ENCODE data around the gene RDX.

Gene RDX

DNA sequence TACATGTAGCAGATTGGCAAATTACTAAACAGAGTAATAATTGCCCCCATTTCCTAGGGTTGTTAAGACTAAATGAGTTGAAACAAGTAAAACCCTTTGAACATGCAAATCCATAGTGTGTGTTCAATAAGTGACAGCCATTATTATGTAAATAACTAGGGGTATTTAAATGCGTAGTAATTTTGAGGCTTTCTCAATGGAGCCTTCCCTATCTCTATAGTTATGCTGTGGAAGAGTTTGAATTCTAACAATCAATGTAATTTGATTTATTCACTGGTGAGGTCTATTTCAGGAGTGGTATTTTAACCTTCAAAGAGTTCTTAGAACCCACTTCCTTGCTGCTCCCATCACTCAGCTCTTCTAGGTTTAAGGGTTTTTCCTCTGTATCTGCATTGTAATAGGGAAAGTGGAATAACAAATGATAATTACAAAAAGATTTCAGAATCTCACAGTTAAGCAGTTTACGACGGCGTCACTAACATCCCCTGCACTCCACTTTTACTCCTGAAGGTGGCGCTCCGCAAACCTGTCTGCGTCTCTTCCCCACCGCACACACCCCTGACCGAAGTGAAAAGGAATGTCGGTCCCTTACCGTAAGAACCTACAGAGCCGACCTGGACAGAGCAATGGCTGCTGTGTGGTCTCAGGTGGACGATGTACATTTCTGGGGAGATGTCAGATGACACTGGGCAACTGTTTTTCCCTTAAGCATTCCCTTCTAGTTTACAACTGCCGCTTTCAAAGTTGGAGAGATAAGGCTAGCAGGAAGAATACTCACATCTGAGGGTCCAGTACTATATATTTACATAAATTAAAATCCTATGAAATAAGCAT is 122.4 kb downstream of the RDX start:
- peak; percentile 7 to 34 for DNase-seq (ENCODE audit: low read depth in 1 of 2, low spot score in 1 of 2)

DNA sequence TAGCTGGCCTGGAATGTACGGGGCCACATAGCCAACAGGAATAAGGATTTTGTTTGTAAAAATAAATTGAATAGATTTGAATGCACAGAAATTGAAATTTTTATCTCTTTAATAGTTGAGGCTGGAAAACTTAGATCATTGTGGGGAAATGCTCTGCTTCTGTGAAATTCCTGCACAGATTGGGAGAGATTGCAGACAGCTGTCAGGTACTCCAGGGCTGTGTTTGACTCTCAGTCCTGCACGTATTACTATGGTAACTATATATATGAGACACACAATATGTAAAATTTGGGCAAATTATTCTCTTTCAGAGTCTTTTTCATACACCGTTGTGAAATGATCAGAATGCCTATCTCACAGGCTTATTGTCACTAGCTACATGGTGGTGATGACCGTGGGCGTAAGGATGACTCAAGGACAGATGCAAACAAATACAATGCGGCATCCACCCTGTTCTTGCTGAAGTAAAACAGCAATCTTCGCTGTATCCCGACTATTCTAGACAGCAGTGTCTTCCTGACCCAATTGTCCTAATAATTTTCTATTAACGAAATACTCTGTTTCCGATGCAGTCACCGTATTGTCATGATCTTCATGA is 123.8 kb downstream of the RDX start:
- no peak for DNase-seq (ENCODE audit: low read depth in 1 of 2, low spot score in 1 of 2)

DNA sequence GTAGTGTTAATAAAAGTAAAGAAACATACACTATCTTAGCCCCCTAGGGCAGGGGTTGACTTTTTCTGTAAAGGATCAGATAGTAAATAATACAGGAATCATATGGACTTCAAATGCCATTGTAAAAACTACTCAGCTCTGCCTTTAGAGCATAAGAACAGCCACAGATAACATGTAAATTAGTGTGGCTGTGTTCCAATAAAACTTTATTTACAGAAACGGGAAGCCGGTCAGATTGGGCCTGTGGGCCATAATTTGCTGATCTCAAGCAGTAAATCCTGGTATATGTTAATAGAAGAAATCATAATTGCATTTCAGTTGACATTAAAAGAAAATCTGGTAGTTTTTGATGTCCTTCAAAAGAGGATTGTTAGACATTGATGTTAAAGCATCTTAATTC is 126.7 kb downstream of the RDX start:
- DNase-seq (ENCODE audit: low read depth in 1 of 2, low spot score in 1 of 2), result no peak

DNA sequence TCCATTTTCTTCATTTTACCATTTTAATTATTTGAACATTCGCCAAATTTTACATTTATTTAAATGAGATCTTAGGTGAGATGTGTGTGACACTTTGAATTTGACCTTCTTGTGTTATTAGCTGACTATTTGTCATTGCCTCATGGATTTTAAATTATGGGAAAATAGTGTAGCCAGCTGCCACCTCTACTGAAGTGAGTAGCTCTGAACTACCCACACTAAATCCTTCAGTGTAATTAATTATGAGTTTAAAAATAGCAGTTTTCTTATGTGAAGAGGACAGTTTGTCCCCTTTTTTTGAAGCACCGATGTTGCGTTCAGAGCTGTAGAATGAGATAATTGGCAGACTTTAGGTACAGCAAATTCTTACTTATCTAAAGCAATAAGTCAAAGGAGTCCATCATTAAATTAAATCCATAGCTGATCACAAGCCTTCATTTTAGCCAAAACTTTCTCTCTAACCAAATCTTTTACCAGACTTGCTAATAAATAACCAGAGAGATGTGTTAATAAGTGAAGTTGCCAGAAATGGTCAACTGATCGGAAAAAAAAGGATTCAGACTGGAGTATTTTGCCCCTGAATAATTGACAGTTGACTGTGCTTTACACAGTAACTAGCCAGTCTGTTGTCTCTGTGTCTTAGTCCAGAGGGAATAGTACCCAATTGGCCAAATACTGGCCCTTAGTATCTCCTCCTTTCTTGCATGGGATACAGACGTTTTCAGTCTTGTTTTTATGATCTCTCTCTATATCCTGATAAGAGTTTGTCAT is 128.2 kb downstream of the RDX start:
- DNase-seq (ENCODE audit: low read depth in 1 of 2, low spot score in 1 of 2), result no peak

DNA sequence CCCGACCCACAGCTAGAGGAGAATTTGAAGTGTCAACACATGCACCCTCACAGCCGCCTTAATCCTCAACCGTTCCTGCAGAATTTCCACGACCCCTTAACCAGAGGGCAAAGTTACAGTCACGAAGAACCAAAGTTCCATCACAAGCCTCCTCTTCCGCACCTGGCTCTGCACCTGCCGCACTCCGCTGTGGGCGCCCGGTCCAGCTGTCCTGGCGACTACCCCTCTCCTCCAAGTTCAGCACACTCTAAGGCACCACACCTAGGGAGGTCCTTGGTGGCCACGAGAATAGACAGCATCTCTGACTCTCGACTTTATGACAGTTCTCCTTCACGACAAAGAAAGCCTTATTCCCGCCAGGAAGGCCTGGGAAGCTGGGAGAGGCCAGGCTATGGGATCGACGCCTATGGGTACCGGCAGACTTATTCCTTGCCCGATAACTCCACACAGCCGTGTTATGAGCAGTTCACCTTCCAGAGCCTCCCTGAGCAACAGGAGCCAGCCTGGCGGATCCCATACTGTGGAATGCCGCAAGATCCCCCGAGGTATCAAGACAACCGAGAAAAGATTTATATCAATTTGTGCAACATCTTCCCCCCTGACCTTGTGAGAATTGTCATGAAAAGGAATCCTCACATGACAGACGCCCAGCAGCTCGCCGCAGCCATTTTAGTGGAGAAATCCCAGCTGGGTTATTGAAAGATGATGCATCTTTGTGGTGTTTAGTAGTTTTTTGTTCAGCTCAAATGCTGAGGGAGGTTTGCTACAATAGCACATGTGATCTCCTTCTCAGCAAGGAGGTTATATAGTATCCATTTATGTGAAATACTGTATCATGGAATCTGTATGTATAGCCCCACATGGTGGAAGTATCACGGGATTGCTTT is 131.1 kb downstream of the RDX start:
- DNase-seq (ENCODE audit: low read depth in 1 of 2, low spot score in 1 of 2), result no peak

DNA sequence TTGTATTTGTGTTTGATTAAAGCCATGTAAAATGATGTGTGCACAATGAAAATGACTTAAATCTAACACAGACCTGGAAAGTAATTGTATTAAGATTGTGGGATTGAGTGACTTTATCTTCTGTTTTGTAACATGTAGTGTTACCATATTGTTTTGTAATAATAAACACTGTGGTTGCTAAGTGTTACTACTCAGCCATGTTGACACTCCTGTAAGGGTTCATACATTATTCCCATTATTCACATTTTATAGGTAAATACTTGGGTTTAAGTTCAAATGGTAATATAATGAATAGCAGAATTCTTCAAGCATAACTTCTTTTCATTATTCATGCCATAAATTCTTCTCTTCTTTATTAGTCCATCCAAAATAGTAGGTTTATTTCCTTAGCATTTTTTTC is 134.2 kb downstream of the RDX start:
- no peak for DNase-seq (ENCODE audit: low read depth in 1 of 2, low spot score in 1 of 2)

DNA sequence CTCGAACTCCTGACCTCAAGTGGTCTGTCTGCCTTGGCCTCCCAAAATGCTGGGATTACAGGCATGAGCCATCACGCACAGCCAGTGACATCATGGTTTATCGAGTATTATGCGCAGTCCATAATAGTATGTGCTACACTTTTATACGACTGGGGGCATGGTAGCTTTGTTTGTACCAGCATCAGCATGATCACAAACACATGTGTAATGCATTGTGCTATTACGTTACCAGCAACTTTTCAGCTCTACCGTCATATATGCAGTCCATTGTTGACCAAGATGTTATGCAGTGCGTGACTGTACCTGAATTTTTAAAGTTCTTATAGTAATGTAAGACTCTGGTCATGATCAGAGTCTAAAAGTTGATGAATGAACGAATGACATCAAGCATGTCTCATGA is 135.4 kb downstream of the RDX start:
- DNase-seq (ENCODE audit: low read depth in 1 of 2, low spot score in 1 of 2), result no peak

DNA sequence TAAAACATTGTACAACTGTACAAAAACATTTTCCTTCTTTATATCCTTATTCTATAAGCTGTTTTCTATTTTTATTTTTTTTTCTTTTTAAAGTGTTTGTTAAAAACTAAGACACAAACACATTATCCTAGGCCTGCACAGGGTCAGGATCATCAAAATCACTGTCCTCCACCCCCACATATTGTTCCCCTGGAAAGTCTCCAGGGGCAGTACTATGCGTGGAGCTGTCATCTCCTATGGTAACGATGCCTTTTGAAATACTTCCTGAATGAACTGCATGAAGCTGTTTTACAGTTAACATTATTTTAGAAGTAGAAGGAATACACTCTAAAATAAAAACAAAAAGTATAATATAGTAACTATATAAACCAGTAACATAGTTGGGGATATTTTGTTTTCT is 136.0 kb downstream of the RDX start:
- DNase-seq (ENCODE audit: low read depth in 1 of 2, low spot score in 1 of 2), result no peak

DNA sequence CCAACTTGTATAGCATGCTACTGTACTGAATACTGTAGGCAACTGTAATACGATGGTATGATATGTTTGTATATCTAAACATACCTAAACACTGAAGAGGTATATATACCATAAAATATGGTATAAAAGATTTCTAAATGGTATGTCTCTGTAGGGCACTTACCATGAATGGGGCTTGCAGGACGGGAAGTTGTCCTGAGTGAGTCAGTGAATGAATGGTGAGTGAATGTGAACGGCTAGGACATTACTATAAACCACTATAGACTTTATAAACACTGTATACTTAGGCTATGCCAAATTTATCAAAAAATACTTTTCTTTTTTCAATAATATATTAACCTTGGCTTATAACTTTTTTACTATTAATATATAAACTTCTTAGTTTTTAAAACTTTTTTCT is 136.4 kb downstream of the RDX start:
- DNase-seq (ENCODE audit: low read depth in 1 of 2, low spot score in 1 of 2), result no peak

DNA sequence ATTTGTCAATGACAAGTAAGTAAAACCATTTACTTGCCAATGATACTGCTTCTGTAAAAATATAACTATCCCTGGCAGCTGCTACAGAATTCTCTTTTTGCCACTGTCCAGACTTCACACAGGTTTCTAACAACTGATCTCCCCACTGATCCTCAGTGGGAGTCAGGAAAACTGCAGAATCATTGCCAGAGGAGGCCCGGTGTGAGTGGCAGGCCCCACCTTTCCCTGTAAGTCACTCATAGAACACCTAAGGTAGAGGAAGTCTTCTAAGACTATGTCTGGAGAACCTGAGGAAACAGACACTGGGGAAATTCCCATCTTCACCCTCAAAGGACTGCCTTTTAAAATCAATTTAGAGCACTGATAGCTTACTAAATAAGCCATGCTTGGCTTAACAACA is 136.9 kb downstream of the RDX start:
- no peak for DNase-seq (ENCODE audit: low read depth in 1 of 2, low spot score in 1 of 2)

DNA sequence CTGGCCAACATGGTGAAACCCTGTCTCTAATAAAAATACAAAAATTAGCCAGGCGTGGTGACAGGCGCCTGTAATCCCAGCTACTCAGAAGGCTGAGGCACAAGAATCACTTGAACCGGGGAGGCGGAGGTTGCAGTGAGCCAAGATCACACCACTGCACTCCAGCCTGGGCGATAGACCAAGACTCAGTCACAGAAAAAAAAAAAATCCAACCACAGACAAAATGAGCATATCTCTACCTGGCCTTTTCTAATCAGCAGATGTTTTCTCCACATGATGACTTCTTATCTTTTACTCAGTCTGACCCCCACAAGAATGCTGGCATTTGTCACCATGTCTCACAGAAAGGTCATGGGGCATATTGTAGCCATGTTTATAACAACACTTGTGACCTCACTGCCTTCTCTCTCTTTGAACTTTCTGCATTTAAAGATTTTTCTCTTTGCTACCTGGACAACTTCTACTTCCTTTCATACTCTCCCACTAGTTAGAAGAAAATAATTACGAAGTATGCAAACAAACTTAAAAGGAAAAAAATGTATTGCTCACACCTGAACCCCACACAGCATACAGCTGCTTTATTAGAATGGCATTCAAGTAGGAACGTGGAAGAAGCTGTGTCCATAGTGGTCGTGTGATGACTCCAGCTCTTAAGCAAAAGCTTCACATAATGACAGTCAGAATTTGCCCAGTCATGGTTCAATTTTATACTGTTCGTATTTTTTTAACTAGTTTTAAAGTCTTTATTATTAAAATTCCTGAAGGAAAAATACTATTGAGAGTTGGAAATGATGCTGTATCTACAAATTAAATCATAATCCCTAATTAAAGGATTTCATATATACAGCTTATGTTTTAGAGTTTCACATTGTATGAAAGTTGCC is 137.9 kb downstream of the RDX start:
- DNase-seq (ENCODE audit: low read depth in 1 of 2, low spot score in 1 of 2), result no peak

DNA sequence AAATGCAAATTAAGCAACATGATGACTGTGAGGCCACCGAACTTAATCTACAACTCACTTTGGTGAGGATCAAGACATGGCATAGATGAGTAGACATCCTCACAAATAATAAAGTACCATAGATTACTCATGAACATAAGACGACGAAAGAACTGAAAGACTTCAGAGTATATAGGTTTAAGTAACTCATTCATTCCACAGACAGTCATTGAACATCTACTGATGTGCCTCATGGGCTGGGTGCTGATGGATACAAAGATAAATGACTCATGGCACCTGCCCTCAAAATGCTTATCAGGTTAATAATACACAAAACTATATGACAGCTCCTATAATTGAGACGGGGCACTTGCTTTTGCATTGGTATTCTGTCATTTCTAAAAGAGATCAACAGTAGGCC is 139.9 kb downstream of the RDX start:
- no peak for DNase-seq (ENCODE audit: low read depth in 1 of 2, low spot score in 1 of 2)

DNA sequence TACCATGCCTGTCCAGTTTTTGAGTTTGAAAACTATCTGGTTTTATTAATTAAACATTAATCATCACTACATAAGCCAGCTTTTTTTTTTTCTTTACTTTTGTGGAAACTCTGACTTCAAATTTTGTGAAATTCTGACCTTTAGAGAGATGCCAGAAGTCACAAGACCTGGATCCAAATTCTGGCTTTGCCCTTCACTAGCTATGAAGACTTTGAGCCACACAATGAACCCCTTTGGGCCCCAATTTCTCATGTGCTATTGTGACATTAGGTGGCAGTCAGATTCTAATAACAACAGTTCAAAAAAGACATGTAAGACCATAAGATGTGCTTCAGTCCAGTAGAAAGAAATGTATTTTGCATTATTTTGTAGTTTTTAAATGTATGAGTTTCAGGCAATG is 142.9 kb downstream of the RDX start:
- DNase-seq (ENCODE audit: low read depth in 1 of 2, low spot score in 1 of 2), result no peak

DNA sequence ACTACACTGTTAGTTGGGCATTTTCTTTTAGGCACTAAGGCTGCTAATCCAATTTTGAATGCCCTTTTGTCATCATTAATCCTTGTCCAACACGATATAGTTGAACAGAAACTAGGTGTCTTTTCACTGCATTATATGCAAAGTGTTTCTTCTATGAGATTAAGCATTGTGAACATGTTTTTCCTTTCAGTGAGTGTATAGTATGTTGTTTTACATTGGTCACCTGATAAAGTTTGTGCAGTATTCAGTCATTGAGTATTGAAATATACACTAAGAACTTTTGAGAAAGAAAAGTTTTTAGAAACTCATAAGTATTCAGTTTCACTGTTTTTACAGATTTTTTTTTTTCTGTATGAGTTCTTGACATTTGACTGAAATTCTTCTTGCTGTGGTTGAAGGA is 144.2 kb downstream of the RDX start:
- no peak for DNase-seq (ENCODE audit: low read depth in 1 of 2, low spot score in 1 of 2)

DNA sequence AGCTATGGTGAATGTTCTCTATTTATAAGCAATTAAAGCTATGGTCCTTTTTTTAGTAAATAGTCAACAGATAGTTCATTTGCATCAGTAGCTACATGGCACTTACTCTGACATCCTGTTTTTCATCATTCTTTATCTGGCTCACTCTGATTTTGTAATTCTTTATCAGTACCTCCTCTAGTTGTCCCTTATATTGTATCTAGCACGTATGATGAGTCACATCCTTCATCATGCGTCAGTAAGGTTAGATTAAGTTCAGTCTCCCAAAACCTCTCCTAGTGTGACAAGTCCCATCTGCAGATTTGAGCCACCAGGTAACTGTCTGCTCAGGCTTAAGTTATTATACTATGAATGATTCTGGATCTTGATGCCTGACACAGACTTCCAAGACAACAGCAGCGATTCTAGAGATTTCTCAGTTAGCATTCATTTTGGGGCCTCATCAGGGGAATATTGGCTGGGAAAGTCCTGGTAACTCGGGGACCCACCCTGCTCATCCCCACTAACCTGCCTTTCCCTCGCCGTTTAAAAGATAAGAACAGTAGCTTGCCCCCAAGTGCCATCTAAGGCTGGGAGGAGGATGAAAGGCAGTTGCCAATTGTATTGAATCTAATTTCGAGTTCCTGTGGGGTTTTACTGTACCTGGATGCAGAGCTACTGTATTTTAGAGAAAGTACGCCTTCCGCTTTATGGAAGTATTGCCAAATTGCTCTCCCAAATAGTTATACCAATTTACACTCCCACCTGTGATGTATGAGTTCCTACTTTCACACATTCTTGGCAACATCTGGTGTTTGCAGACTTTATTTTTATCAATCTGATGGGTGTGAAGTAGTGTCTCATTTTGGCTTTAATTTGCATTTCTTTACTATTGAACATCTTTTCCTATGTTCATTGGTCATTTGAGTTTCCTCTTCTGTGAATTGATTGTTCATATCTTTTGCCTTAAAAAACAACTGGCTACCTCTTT is 147.4 kb downstream of the RDX start:
- DNase-seq (ENCODE audit: low read depth in 1 of 2, low spot score in 1 of 2), result no peak

DNA sequence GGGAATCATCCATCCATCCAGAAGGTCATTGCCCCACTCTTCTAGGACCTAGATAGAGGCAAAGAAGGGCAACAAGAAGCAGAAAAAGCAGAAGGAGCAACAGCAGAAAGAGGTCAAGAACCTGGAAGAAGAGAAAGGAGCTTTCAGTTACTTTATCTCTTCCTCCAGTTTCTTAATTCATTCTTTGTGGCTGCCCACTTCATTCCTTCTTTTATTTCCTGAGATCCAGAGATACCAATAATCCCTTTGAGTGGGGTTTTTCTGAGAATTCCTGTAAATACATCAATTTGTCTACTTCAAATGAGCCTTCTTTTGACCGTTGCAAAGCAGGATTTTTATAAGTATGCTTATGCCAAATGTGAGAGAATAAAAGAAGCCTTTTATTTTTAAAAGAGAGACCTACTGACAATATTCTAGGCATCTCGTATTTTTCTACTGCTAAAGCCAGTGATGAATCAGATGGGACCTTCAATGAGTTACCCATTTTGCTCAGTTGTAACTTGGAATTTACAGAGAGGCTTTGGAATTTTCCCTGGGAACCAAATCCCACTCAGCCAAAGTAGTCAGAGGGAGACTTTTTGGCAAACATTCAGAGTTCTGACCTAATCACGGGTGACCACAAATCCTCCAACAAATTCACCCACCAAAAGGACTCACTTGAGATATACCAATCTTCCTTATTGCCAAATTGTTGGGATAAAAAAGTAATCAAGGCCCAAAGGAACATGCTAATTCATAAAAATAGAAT is 148.3 kb downstream of the RDX start:
- DNase-seq (ENCODE audit: low read depth in 1 of 2, low spot score in 1 of 2), result no peak

DNA sequence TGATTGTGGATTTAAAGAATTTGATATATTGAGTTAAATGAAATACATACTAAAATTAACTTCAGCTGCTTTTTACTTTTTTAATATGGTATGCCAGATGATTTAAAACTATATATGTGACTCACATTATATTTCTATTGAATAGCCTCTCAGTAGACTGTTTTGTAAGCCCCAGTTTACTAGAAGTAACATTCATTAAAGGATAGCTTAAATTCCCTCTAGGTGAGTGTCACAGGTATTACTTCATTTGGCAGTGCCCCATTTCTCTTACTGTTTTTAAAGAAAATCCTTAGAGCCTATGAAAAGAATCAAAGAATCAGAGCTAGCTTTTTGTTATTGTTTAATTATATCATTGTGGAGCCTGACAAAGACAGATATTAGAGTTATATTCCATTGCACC is 154.6 kb downstream of the RDX start:
- DNase-seq (ENCODE audit: low read depth in 1 of 2, low spot score in 1 of 2), result no peak

DNA sequence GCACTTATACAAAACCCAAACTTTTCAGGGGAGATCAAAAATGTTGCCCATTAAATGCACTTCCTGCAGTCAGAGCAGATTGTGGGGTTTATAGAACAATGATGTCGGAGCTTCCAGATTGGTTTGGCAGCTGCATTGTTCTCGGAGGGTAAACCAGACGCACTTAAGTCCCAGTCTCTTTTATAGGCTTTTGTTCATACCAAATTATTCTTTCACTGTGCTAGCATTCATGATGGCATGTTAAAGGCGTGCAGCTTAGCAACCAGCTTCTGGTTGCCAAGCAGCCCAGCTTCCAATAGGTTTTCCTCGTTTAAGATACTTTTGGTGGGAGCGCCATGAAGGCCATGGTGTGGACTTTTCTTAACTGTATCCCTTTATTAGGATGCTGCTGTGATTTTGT is 162.3 kb downstream of the RDX start:
- DNase-seq (ENCODE audit: low read depth in 1 of 2, low spot score in 1 of 2), result no peak

Measured in activated CD4-positive, alpha-beta T cell treated with anti-CD3 and anti-CD28 coated beads, Interleukin-2, amount 50 U/mL, for 24 hours (primary cell).